Measurements from ENCODE around the gene AGBL5. TPM values are rescaled to one million over a fixed set of nuclear protein-coding genes. Genes with fewer than 3 reads are reported as not detected.

AGBL5 gene
- total and polyA plus RNA-seq, 2 of the 13 experiments (the other 11 are each of a cell fraction or from before 2014, with no cell fraction given) = 55.9 to 73.3 TPM

DNA sequence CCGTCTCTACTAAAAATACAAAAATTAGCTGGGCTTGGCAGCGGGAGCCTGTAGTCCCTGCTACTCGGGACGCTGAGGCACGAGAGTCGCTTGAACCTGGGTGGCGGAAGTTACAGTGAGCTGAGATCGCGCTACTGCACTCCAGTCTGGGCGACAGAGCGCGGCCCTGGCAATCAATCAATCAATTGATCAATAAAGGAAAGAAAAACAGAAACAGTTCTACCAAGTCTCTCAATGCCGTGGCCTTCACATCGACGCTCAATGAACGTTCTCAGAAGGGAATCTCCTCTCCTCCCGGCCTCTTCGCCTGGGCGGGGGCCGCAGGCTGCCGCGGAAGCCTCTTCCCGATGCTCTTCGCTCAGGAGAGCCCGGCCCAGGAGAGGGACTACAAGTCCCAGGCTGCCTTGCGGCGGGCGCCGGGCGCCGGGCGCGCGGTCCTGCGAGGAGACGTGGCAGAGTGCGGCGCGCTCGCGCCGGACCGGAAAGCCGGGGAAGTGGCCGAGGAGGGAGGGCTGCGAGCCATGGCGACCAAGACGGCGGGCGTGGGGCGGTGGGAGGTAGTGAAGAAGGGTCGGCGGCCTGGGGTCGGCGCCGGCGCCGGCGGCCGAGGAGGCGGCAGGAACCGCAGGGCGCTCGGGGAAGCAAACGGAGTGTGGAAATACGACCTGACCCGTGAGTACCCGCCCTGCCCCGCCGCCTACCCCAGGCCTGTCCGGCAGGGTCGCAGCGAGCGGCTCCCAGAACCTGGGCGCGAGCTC lies 18.8 kb upstream of the AGBL5 start, which contains the start of gene TMEM214 (continued):
- TF ChIP-seq BCL3 (CRISPR knock-in tag; IDR thresholded peaks at IDR 0.05) (peak; percentile 95; the same call in 1 of the 2 replicates), ELF3 (CRISPR knock-in tag; IDR thresholded peaks at IDR 0.05) (peak; percentile 83), ATRX (CRISPR knock-in tag; IDR thresholded peaks at IDR 0.05; ENCODE audit: borderline replicate concordance) (no peak), KLF11 (CRISPR knock-in tag; IDR thresholded peaks at IDR 0.05) (no peak), MAFK (conservative IDR thresholded peaks at IDR 0.05 in 1 of 2, IDR thresholded peaks at IDR 0.05 in 1 of 2; ENCODE audit: low read length in 2 of 2) (no peak), ATF7 (IDR thresholded peaks at IDR 0.05) (no peak), ATF7 (CRISPR knock-in tag; IDR thresholded peaks at IDR 0.05) (no peak), KDM5B (CRISPR knock-in tag; IDR thresholded peaks at IDR 0.05; ENCODE audit: borderline replicate concordance) (peak; percentile 88), ZBTB25 (CRISPR knock-in tag; IDR thresholded peaks at IDR 0.05) (peak; percentile 30; the same call in 1 of the 2 replicates), POLR2A (IDR thresholded peaks at IDR 0.05; ENCODE audit: insufficient read depth in 1 of 2, low read depth in 2 of 2, low read length in 2 of 2) (peak; percentile 92 to 95), ZNF260 (CRISPR knock-in tag; IDR thresholded peaks at IDR 0.05; ENCODE audit: borderline replicate concordance, low read depth) (no peak), IKZF5 (CRISPR knock-in tag; IDR thresholded peaks at IDR 0.05) (peak; percentile 68; the same call in 1 of the 2 replicates), SNRNP70 (IDR thresholded peaks at IDR 0.05; ENCODE audit: low read depth, low read length) (no peak), SMARCC2 (IDR thresholded peaks at IDR 0.05) (no peak), WIZ (CRISPR knock-in tag; IDR thresholded peaks at IDR 0.05) (peak; percentile 73; the same call in 1 of the 2 replicates), ARID3A (IDR thresholded peaks at IDR 0.05; ENCODE audit: low read depth, low read length) (no peak), ARID5B (CRISPR knock-in tag; IDR thresholded peaks at IDR 0.05) (peak; percentile 56), ZSCAN25 (CRISPR knock-in tag; IDR thresholded peaks at IDR 0.05) (peak; percentile 67; the same call in 1 of the 2 replicates)
- TF ChIP-seq, protein P1, sequence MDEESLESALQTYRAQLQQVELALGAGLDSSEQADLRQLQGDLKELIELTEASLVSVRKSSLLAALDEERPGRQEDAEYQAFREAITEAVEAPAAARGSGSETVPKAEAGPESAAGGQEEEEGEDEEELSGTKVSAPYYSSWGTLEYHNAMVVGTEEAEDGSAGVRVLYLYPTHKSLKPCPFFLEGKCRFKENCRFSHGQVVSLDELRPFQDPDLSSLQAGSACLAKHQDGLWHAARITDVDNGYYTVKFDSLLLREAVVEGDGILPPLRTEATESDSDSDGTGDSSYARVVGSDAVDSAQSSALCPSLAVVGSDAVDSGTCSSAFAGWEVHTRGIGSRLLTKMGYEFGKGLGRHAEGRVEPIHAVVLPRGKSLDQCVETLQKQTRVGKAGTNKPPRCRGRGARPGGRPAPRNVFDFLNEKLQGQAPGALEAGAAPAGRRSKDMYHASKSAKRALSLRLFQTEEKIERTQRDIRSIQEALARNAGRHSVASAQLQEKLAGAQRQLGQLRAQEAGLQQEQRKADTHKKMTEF (CRISPR knock-in tag; IDR thresholded peaks at IDR 0.05) = peak; percentile 88

Data from HepG2 (cell line).